Jurkat, Clone E6-1 (cell line): Measurements from ENCODE around the gene GTF2H1.
"Not testable (repeated sequence)": the region's sequence is repeated elsewhere in the genome, so short reads cannot be mapped to it uniquely, and the experiment has no call there.

Experiments
- DNase-seq: peaks from one replicate; pipeline ENCODE4 v3.0.0-alpha.2; 2011; ENCODE audit warnings: low read depth, low spot score
- H3K4me3 ChIP-seq: 2 replicates; pipeline ENCODE4 v1.5.1; 2011; ENCODE audit warnings: mild to moderate bottlenecking, low read length, control low read depth, moderate library complexity

Gene GTF2H1

GRCh38 chr11:18314784-18315523, 7.4 kb upstream of the GTF2H1 start:
- no peak overlapping the region for H3K4me3 ChIP-seq
- no peak for DNase-seq

DNA sequence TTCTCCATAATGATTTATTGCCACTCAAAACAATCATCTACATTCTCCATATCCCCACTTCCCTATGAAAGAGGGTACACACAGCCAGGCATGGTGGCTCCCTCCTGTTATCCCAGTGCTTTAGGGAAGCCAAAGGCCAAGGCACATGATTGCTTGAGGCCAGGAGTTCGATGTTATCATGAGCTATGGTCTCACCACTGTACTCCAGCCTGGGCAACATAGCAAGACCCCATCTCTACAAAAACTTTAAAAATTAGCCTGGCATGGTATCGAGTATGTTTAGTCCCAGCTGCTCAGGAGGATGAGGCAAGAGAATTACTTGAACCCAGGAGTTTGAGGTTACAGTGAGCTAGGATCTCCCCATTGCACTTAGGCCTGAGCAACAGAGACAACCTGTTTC, 6.5 kb upstream of the GTF2H1 start:
- no peak overlapping the region for H3K4me3 ChIP-seq

GRCh38 chr11:18317551-18317950, 4.8 kb upstream of the GTF2H1 start:
- H3K4me3 ChIP-seq: no peak overlapping the region
- no peak for DNase-seq

More for the DNA sequence above, 6.5 kb upstream of the GTF2H1 start:
- no peak for DNase-seq

DNA sequence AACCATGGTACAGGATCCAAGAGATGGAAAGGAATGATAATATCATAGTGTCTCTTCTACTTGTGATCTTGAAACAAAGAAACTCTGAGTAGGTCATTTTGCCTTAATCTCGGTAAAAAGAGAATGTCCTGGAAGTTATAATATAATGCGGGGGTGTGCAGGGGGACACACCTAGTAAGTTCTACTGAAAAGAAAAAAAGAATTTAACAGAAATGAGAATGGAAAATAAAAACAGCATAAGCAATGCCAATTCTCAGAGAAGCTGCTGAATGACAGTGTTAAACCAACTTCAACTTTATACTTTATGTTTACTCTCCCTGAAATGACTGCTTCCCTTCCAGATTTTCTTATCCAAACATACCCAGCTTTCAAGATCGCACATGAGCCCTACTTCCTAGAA, 2.5 kb upstream of the GTF2H1 start:
- no peak for DNase-seq

DNA sequence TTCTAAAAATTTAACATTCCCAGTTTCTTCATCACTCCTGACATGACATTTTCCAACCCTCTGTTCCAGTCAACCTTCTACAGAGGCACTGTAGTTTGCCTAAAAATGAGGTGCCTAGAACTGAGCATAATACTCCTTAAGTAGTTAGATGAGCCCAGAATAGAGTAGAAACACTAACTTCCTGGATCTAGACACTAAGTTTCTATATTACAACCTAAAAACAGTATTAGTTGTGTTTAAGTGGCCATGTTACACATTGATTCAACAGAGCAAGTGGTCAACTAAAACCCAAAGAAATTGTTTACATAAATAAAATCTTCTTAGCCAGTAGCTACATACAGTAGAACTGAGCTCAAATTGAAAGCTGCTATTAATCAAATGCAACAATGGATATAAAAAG, 1.8 kb upstream of the GTF2H1 start:
- peak overlapping the region; percentile 91 for H3K4me3 ChIP-seq
- no peak for DNase-seq

More for the DNA sequence above, 2.5 kb upstream of the GTF2H1 start:
- H3K4me3 ChIP-seq: no peak overlapping the region

GRCh38 chr11:18321578-18321968, 794 bp upstream of the GTF2H1 start:
- peak overlapping the region; percentile 91 for H3K4me3 ChIP-seq
- peak; percentile 16 for DNase-seq

- DNase-seq: no peak
- H3K4me3 ChIP-seq: peak overlapping the region; percentile 91
These were observed 627 bp downstream of the GTF2H1 start for GRCh38 chr11:18322818-18323570.

DNA sequence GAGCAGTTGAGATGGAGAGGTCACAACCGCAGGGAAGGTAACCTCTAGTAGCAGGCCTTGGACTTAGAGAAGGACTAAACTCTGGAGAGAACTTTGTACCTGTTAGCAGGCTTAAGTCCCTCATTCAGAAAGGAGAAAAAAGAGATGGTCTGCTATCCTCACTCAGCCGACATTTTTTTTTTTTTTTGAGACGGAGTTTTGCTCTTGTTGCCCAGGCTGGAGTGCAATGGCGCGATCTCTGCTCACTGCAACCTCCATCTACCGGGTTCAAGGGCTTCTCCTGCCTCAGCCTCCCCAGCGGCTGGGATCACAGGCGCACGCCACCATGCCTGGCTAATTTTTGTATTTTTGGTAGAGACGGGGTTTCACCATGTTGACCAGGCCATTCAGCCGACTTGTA, 1.5 kb downstream of the GTF2H1 start:
- DNase-seq: not testable (repeated sequence)
- H3K4me3 ChIP-seq: peak overlapping the region; percentile 91; the same call in 1 of the 2 replicates

DNA sequence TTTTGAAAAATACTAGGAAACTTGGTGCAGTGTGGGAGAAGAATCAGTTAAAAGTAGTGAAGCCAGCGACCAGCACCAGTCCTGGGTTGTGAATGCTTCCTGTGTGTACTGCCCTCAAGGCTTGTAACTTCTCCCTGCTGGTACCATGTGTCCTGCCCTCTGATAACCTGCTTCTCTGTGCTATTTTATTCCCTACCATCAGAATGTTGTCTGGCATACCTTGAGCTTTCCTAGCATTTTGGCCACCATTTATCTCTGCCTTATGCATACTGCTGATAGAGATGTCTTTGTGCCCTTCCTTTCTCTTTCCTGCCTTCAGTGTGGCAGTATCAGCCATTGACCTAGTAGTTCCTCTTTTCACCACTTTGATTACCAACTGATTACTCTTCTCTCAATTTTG, 2.0 kb downstream of the GTF2H1 start:
- H3K4me3 ChIP-seq: no peak overlapping the region
- no peak for DNase-seq

DNA sequence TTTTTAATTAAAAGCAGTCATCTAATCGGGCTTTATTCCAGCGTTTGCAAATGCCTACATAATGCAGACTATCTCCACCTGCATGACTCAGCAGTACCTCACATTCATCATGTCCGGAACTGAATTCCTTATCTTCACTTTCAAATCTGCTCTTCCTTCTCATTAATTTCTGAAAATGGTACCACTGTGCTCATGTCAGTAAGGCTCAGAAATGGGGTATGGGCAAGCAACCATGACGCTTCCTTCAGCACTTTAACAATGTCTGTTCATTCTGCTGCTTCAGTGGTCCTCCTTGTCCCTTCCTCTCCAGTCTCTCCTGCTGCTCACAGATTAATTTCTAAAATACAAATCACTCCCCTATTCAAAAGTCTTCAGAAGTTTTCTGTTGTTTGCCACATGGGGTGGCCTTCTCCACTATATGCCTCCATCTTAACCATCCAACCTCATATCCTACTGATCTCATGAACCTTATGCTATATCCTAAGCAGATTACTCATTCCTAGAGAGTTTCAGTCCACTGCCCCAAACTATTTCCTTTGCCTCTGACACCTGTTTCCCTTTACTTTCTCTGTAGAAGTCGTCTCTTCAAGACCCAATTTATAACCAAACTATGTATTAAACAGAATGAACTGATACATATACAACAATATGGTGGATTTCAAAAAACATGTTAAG, 7.0 kb downstream of the GTF2H1 start:
- no peak overlapping the region for H3K4me3 ChIP-seq

GRCh38 chr11:18330921-18331320, 8.6 kb downstream of the GTF2H1 start:
- no peak for DNase-seq
- no peak overlapping the region for H3K4me3 ChIP-seq

More for the DNA sequence above, 7.0 kb downstream of the GTF2H1 start:
- DNase-seq: no peak

DNA sequence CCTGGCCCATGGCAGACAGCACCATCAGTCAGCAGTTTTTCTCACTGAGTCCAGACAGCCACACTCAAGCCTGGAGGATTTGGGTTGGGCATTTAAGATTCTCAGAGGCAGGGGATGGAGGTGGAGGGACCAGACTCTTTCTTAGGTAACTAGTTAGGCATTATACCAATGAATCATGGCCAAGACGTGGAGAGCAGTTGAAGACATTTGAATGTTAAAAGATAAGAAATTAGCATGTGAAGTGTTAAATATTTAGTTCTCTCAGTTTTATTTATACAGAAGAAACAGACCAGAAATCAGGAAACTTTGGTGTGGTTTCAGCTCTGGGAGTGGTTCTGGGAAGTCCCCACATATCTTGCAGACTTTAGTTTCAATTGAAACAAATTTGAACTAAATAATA, 9.9 kb downstream of the GTF2H1 start:
- no peak for DNase-seq
- no peak overlapping the region for H3K4me3 ChIP-seq

GRCh38 chr11:18332891-18333290, 10.5 kb downstream of the GTF2H1 start:
- DNase-seq: no peak
- H3K4me3 ChIP-seq: no peak overlapping the region

DNA sequence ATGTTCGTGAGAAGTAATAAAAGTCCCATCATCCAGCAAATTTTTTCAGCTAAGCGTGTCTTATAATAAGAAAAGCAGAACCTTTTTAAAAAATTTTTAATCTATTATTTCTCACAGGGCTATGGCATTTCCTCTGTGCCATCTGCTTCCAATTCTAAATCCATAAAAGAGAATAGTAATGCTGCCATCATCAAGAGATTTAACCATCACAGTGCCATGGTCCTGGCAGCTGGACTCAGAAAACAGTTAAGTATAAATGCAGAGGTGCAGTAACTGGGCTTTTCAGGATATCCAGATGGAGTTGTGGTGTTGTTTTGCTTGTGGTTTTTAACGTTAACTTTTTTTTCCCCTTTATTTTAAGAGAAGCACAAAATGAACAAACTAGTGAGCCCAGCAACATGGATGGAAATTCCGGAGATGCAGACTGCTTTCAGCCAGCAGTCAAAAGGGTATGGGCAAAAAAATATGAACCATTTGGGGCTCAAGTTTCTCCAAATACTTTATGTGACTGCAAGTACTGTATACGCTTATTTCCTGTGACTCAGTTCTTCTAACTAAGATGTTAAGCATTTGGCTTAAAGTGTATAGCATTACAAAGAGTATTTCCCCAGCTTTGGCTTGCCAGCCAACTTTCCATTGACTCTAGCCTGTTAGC, 25.2 kb downstream of the GTF2H1 start:
- no peak overlapping the region for H3K4me3 ChIP-seq
- DNase-seq: no peak

DNA sequence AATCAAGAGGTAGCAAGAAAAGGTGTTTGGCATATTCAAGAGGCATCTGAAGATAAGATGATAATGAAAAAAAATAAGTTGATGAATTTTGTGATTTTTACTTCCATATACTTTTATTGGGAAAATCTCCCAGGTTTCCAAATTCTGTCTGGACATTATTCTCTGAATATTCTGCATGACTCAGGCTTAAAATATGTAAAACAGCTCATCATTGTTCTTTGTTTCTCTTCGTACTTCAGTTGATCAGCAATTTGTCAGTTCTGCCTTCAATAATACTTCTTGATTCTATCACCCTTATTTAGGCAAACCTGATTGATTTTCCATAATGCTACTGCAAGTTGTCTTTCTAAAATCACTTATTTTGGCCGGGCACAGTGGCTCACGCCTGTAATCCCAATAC, 30.2 kb downstream of the GTF2H1 start:
- H3K4me3 ChIP-seq: no peak overlapping the region
- DNase-seq: no peak

GRCh38 chr11:18358646-18359045, 36.3 kb downstream of the GTF2H1 start:
- no peak for DNase-seq
- H3K4me3 ChIP-seq: no peak overlapping the region

DNA sequence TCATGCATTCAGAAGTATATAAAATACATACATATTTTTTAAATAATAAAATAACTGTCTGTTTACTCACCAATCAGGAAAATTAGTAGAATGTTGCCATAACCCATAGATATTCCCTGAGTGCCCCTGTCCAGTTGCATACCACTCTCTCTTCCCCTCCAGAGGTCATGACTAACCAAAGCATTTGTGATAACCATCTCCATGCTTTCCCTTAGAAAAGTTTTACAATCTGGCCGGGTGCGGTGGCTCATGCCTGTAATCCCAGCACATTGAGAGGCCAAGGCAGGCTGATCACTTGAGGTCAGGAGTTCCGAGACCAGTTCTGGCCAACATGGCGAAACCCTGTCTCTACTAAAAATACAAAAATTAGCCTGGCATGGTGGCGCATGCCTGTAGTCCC, 38.8 kb downstream of the GTF2H1 start:
- no peak overlapping the region for H3K4me3 ChIP-seq
- no peak for DNase-seq

GRCh38 chr11:18364495-18365073, 42.2 kb downstream of the GTF2H1 start:
- no peak overlapping the region for H3K4me3 ChIP-seq
- DNase-seq: no peak

DNA sequence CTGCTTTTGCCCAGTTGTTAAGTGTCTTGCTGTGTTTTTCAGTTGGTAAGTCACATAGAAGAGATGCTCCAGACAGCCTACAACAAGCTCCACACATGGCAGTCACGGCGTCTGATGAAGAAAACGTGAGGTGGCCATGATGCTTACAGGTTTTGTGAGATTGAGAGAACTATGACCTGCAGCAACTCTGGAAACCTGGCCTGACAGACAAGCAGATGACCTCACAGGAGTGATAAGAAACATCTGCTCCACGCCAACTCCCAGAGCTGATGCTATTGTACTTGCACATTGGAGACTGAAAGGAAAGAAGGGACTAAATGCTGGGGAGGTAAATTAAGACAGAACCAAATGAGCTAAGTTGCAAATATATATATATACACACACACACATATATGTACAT, 43.4 kb downstream of the GTF2H1 start:
- H3K4me3 ChIP-seq: no peak overlapping the region
- DNase-seq: no peak
